G401 (cell line): ENCODE results near the gene FOSL2. TPM values are rescaled to one million over a fixed set of nuclear protein-coding genes. Genes with fewer than 3 reads are reported as not detected.

Experiments
- DNase-seq: peaks from one replicate; pipeline ENCODE4 v3.0.0-alpha.2; 2015; ENCODE audit warnings: low spot score
- in situ Hi-C: cut with HindIII; loops from 2 replicates; pipeline ENCODE4 v1.10.0; 2016; ENCODE audit warnings: low sequenced_read_pairs, mixed read lengths
- total RNA-seq: library from RNA; depleted of rRNA; stranded (reverse); fragments of >200 nt; shearing (Covaris generic); gene quantifications from 2 replicates; pipeline ENCODE4 v1.2.3, GENCODE V29; 2014; rRNA removed

Gene FOSL2
- total RNA-seq, 1 experiment from 2014 or later = 16.1 TPM

- DNase-seq = no peak
- in situ Hi-C loops = no loop called here
Measured at GRCh38 chr2:28457237-28457636, 64.6 kb downstream of the FOSL2 start.

GRCh38 chr2:28461056-28461455 lies 68.4 kb downstream of the FOSL2 start:
- in situ Hi-C loops = no loop called here
- DNase-seq = no peak

- in situ Hi-C loops = no loop called here
- DNase-seq = no peak
Measured at GRCh38 chr2:28462122-28462521, 69.5 kb downstream of the FOSL2 start.

GRCh38 chr2:28463211-28463816 lies 70.7 kb downstream of the FOSL2 start:
- no peak for DNase-seq
- in situ Hi-C loops = no loop called here

GRCh38 chr2:28463893-28464292 lies 71.2 kb downstream of the FOSL2 start:
- in situ Hi-C loops = no loop called here
- DNase-seq = no peak

- DNase-seq = no peak
- in situ Hi-C loops = no loop called here
Measured at GRCh38 chr2:28465148-28465885, 72.7 kb downstream of the FOSL2 start.

Other genes starting within 250 kb of the FOSL2 start
- gene PLB1, start 103.2 kb downstream of the FOSL2 start, total RNA-seq = under 0.01 and 2.4 TPM in 2 replicates